Measurements from ENCODE around the gene OR2Z1. TPM values are rescaled to one million over a fixed set of nuclear protein-coding genes. Genes with fewer than 3 reads are reported as not detected.

The OR2Z1 gene
- total RNA-seq, 4 donors from 2014 or later: not detected

DNA sequence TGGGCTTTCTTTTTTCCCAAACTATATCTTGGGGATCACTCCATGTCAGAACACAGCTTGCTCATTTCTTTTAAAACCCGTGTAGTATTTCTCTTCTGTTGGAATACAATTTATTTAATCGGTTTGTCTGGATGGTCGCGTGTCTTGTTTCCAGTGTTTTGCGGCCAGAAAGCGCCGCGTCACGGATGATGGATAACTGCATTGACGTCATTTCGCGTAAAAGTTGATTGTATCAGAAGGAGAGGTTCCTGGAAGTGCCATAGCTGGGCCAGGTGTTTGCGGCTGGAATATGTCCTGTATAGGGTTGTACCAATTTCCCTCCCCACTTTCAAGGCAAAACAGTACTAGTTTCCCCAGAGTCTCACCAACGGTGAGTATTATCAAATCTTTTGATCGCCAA lies 32.5 kb upstream of the OR2Z1 start:
- TF ChIP-seq, protein P1, sequence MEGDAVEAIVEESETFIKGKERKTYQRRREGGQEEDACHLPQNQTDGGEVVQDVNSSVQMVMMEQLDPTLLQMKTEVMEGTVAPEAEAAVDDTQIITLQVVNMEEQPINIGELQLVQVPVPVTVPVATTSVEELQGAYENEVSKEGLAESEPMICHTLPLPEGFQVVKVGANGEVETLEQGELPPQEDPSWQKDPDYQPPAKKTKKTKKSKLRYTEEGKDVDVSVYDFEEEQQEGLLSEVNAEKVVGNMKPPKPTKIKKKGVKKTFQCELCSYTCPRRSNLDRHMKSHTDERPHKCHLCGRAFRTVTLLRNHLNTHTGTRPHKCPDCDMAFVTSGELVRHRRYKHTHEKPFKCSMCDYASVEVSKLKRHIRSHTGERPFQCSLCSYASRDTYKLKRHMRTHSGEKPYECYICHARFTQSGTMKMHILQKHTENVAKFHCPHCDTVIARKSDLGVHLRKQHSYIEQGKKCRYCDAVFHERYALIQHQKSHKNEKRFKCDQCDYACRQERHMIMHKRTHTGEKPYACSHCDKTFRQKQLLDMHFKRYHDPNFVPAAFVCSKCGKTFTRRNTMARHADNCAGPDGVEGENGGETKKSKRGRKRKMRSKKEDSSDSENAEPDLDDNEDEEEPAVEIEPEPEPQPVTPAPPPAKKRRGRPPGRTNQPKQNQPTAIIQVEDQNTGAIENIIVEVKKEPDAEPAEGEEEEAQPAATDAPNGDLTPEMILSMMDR (IDR thresholded peaks at IDR 0.05): no peak
- no peak for TF ChIP-seq POLR2A (IDR thresholded peaks at IDR 0.05)
- intact Hi-C loops (cut with DNase I; ENCODE audit: low total_unique reads): no loop called here

DNA sequence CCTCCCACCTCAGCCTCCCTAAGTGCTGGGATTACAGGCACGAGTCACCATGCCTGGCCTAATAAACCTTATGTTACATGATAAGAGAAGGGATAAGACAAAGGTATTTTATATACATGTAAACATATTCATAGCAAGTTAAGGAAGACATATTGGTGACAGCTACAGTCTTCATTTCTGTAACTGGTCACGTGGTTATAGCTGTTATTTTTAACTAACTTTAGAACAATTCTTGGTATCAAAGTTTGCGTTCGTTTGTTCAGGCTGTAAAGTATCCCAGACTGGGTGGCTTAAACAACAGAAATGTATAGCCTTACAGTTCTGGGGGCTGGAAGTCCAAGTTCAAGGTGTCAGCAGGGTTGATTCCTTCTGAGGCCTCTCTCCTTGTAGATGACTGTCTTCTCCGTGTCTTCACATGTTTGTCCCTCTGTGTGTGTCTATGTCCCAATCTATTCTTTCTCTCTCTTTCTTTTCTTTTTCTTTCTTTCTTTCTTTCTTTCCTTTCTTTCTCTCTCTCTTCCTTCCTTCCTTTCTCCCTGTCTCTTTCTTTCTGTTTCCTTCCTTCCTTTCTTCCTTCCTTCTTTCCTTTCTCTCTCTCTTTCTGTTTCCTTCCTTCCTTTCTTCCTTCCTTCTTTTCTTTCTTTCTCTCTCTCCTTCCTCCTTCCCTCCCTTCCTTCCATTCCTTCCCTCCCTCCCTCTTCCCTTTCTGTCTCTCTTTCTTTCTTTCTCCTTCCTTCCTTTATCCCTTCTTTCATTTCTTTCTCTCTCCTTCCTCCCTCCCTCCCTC lies 30.5 kb upstream of the OR2Z1 start:
- H3K36me3 ChIP-seq: no peaks in the 10 kb centered on the region
- no peak overlapping the region for H3K27ac ChIP-seq
- no peak for DNase-seq
- TF ChIP-seq, protein P1 (IDR thresholded peaks at IDR 0.05): no peak
- TF ChIP-seq POLR2A (IDR thresholded peaks at IDR 0.05): no peak
- H3K27me3 ChIP-seq: no peaks in the 10 kb centered on the region
- no peaks in the 10 kb centered on the region for H3K4me1 ChIP-seq
- H3K9me3 ChIP-seq: no peaks in the 10 kb centered on the region
- intact Hi-C loops (cut with DNase I; ENCODE audit: low total_unique reads): no loop called here
- no peak overlapping the region for H3K4me3 ChIP-seq

More for the DNA sequence above, 32.5 kb upstream of the OR2Z1 start:
- no peaks in the 10 kb centered on the region for H3K9me3 ChIP-seq
- no peaks in the 10 kb centered on the region for H3K4me1 ChIP-seq
- DNase-seq: no peak
- no peak overlapping the region for H3K4me3 ChIP-seq
- no peak overlapping the region for H3K27ac ChIP-seq
- H3K27me3 ChIP-seq: no peaks in the 10 kb centered on the region
- H3K36me3 ChIP-seq: no peaks in the 10 kb centered on the region

DNA sequence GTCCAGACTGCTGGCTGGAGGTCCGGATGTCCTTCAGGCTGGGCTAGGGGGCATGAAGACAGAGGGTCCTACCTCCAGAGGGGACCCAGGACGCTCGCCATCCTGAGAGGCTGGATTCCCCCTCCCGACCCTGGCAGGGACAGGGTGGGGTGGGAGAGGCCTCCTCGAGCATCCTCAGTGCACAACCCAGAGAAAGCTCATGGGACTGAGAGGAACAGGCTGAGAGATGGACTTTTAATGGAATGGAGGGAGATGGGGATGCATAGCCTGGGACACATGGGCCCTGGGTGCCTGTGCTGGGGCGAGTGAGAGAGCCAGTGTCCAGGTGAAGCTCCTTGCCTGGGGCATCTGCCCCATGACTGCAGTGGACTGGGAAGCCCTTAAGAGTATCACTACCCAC lies 25.9 kb upstream of the OR2Z1 start:
- no peaks in the 10 kb centered on the region for H3K9me3 ChIP-seq
- no peaks in the 10 kb centered on the region for H3K27me3 ChIP-seq
- H3K27ac ChIP-seq: no peak overlapping the region
- no peak for TF ChIP-seq POLR2A (IDR thresholded peaks at IDR 0.05)
- TF ChIP-seq, protein P1 (IDR thresholded peaks at IDR 0.05): no peak
- no peak overlapping the region for H3K4me3 ChIP-seq
- intact Hi-C loops (cut with DNase I; ENCODE audit: low total_unique reads): no loop called here
- H3K4me1 ChIP-seq: no peaks in the 10 kb centered on the region
- DNase-seq: no peak
- no peaks in the 10 kb centered on the region for H3K36me3 ChIP-seq

DNA sequence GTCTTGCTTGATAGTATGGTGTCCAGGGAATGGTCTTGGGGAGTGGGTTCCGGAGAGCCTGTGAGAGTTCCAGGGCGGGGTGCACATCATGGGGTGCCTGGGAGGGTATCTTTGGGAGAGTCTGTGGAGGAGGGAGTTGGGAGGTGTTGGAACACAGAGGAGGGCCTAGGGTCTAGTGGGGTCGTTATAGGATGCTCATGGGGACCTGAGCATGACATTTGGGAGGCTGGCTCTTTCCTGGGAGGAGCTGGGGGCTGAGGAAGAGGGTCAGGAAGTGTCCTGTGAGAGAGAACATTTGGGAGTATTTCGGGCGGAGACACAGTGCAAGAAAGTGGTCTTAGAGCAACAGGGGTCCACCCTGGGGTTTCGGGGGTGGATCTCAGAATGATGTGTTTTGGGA lies 25.5 kb upstream of the OR2Z1 start:
- H3K27me3 ChIP-seq: no peaks in the 10 kb centered on the region
- H3K4me1 ChIP-seq: no peaks in the 10 kb centered on the region
- intact Hi-C loops (cut with DNase I; ENCODE audit: low total_unique reads): no loop called here

DNA sequence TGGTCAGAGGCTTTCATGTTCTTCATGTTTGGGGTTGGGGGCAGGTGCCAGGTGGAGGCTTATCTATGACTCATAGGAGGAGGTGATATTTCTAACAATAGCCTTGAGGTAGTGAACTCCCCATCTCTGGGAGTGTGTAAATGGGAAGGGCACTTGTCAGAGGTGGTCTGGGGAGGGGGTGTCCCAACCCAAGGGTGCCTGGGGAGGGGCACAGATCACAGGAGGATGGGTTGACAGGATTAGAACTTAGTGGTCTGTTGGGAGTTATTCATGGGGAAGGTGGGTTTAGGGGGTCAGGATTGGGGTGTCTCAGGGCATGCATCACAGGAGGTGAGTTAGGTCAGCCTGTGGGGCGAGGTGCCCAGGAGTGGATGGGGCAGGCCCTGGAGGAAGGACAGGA lies 24.4 kb upstream of the OR2Z1 start:
- Histone ChIP-seq H3K36me3 (no peaks in the 10 kb centered on the region), H3K27ac (no peak overlapping the region), H3K4me1 (no peaks in the 10 kb centered on the region), H3K4me3 (no peak overlapping the region), H3K9me3 (no peaks in the 10 kb centered on the region), H3K27me3 (no peaks in the 10 kb centered on the region)
- intact Hi-C loops (cut with DNase I; ENCODE audit: low total_unique reads): no loop called here
- DNase-seq: no peak
- TF ChIP-seq, protein P1 (IDR thresholded peaks at IDR 0.05): no peak
- TF ChIP-seq POLR2A (IDR thresholded peaks at IDR 0.05): no peak

More for the DNA sequence above, 25.5 kb upstream of the OR2Z1 start:
- no peaks in the 10 kb centered on the region for H3K9me3 ChIP-seq
- H3K4me3 ChIP-seq: no peak overlapping the region
- TF ChIP-seq, protein P1 (IDR thresholded peaks at IDR 0.05): no peak
- no peak for TF ChIP-seq POLR2A (IDR thresholded peaks at IDR 0.05)
- no peaks in the 10 kb centered on the region for H3K36me3 ChIP-seq
- no peak overlapping the region for H3K27ac ChIP-seq
- DNase-seq: no peak

All from uterus (tissue), 4 donors.